Lower lobe of right lung (tissue), 2 donors: ENCODE data around the gene LDLRAD4. TPM values are rescaled to one million over a fixed set of nuclear protein-coding genes. Genes with fewer than 3 reads are reported as not detected.

ENCODE experiments used
- ATAC-seq, 2 donors: fragments of 200-7000 bp; cut with Tn5 transposase; one replicate each; pipeline ENCODE4 v1.9.1; 2020 to 2022; ENCODE audit warnings: mild to moderate bottlenecking in 2 of 2, moderate library complexity in 2 of 2
- DNase-seq: peaks from one replicate; pipeline ENCODE4 v3.0.0-alpha.2; 2020
- H3K27ac ChIP-seq: fragments of 200-600 bp; one replicate; pipeline ENCODE4 v1.8.0; 2022
- H3K27me3 ChIP-seq: fragments of 200-600 bp; one replicate; pipeline ENCODE4 v1.8.0; 2022; ENCODE audit warnings: low read depth
- H3K36me3 ChIP-seq: fragments of 200-600 bp; one replicate; pipeline ENCODE4 v1.8.0; 2022; ENCODE audit warnings: mild to moderate bottlenecking
- H3K4me1 ChIP-seq: fragments of 200-600 bp; one replicate; pipeline ENCODE4 v1.8.0; 2022
- H3K4me3 ChIP-seq: fragments of 200-600 bp; one replicate; pipeline ENCODE4 v1.8.0; 2022; ENCODE audit warnings: mild to moderate bottlenecking
- H3K9me3 ChIP-seq: fragments of 200-600 bp; one replicate; pipeline ENCODE4 v1.8.0; 2022
- CTCF ChIP-seq: fragments of 200-600 bp; IDR thresholded peaks from one replicate; pipeline ENCODE4 v1.8.0; 2022; ENCODE audit warnings: antibody characterized with exemption, mild to moderate bottlenecking
- intact Hi-C: fragments of 100-400 bp; cut with DNase I; formaldehyde crosslinking; loops from one replicate; pipeline ENCODE4 v1.11.0; 2022
- total RNA-seq: library from RNA; stranded (reverse); fragmentation: NEBNext Ultra II Directional; extraction: Animal tissue kit (Norgen Biotek cat#: 25700); gene quantifications from one replicate; pipeline ENCODE4 v1.2.1, GENCODE V29; 2021
- donor health status: DM: no; HTN: yes; CAD: no; lungs with severe emphysema.

Gene LDLRAD4
- total RNA-seq, 1 donor from 2014 or later, result 24.6 TPM

GRCh38 chr18:13428319-13428718 lies 209.8 kb downstream of the LDLRAD4 start:
- intact Hi-C loops, result no loop called here
- TF ChIP-seq CTCF, result no peak
- no peaks in the 10 kb centered on the region for H3K36me3 ChIP-seq
- H3K4me1 ChIP-seq, result peaks cover 6% of the 10 kb centered on the region
- ATAC-seq (no peak), DNase-seq (no peak)
- H3K4me3 ChIP-seq, result no peak overlapping the region
- no peak overlapping the region for H3K27ac ChIP-seq
- H3K9me3 ChIP-seq, result no peaks in the 10 kb centered on the region
- no peaks in the 10 kb centered on the region for H3K27me3 ChIP-seq

- Histone ChIP-seq H3K27ac (no peak overlapping the region), H3K36me3 (no peaks in the 10 kb centered on the region), H3K4me3 (no peak overlapping the region), H3K4me1 (peaks cover 6% of the 10 kb centered on the region), H3K9me3 (no peaks in the 10 kb centered on the region), H3K27me3 (no peaks in the 10 kb centered on the region)
- DNase-seq, result no peak
- TF ChIP-seq CTCF, result no peak
- intact Hi-C loops, result no loop called here
- ATAC-seq, result no peak
Measured at GRCh38 chr18:13429016-13429415, 210.5 kb downstream of the LDLRAD4 start.

- ATAC-seq (no peak), DNase-seq (no peak)
- H3K4me1 ChIP-seq, result peaks cover 6% of the 10 kb centered on the region
- H3K4me3 ChIP-seq, result no peak overlapping the region
- H3K27me3 ChIP-seq, result no peaks in the 10 kb centered on the region
- TF ChIP-seq CTCF, result no peak
- no peak overlapping the region for H3K27ac ChIP-seq
- no peaks in the 10 kb centered on the region for H3K36me3 ChIP-seq
- no peaks in the 10 kb centered on the region for H3K9me3 ChIP-seq
- intact Hi-C loops, result no loop called here
Measured at GRCh38 chr18:13429884-13430510, 211.4 kb downstream of the LDLRAD4 start.

GRCh38 chr18:13430663-13431062 lies 212.1 kb downstream of the LDLRAD4 start:
- Histone ChIP-seq H3K36me3 (no peaks in the 10 kb centered on the region), H3K9me3 (no peaks in the 10 kb centered on the region), H3K4me3 (no peak overlapping the region), H3K27ac (no peak overlapping the region), H3K4me1 (peaks cover 6% of the 10 kb centered on the region), H3K27me3 (no peaks in the 10 kb centered on the region)
- ATAC-seq (no peak), DNase-seq (no peak)
- no peak for TF ChIP-seq CTCF
- intact Hi-C loops, result no loop called here

GRCh38 chr18:13431886-13432285 lies 213.3 kb downstream of the LDLRAD4 start:
- intact Hi-C loops, result no loop called here
- TF ChIP-seq CTCF, result no peak
- H3K4me3 ChIP-seq, result no peak overlapping the region
- H3K9me3 ChIP-seq, result no peaks in the 10 kb centered on the region
- peaks cover 6% of the 10 kb centered on the region for H3K4me1 ChIP-seq
- H3K27ac ChIP-seq, result no peak overlapping the region
- ATAC-seq, result no peak
- H3K27me3 ChIP-seq, result no peaks in the 10 kb centered on the region
- H3K36me3 ChIP-seq, result no peaks in the 10 kb centered on the region
- DNase-seq, result no peak
